ENCODE results near the gene PSAPL1. TPM values are rescaled to one million over a fixed set of nuclear protein-coding genes. Genes with fewer than 3 reads are reported as not detected.

PSAPL1 gene
- total RNA-seq, 1 experiment from 2014 or later, result 0.05 TPM

DNA sequence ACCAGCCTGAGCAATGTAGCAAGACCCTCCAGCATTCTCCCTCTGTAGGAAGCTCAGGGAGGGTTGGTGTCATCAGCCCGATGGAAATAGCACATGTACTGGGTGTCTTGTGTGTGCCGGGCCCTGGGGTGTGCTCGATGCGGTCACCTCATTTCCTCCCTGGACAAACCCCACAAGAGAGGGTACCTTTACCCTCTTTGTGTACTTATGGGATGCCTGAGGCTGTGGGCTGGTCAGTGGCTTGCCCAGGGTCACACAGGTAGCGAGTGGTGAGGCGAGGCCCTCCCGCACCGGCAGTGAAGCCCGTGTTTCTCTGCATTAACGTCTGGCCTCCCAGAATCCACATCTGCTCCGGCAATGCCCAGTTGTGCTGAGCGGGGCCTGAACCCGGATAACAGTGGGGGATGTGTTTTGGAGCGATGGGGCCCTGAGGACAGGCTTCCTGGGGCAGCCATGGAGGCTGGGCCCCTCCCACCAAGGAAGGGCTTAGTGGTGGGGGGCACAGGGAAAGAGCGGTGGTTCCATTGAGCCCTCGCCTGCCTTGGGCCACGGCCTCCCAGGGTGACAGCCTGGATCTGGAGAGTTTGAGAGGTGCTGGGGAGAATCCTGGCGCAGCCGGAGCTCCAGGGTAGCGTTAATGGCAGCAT is 8.1 kb downstream of the PSAPL1 start:
- no peaks in the 10 kb centered on the region for H3K9me3 ChIP-seq (ENCODE audit: control insufficient read depth in 1 of 2, insufficient read depth in 1 of 2, low read depth in 1 of 2, low read length in 2 of 2)
- no peaks in the 10 kb centered on the region for H3K79me2 ChIP-seq (ENCODE audit: insufficient read depth, low read length)
- intact Hi-C loops (cut with micrococcal nuclease), result no loop called here
- H3K4me3 ChIP-seq (replicated peaks in 1 of 2; ENCODE audit: low read depth in 1 of 2, low read length in 2 of 2), result no peak overlapping the region
- ChIA-PET CTCF (no interaction called here), RAD21 (ENCODE audit: low non-redundant PET in 1 of 2, low total read pairs in 2 of 2, uncharacterized antibody in 2 of 2, unreplicated experiment in 2 of 2) (no interaction called here), POLR2A (no interaction called here)
- DNase-seq (ENCODE audit: low read depth, low spot score), result no peak
- no peak overlapping the region for H2AFZ ChIP-seq (ENCODE audit: low read depth, low read length, poor library complexity, severe bottlenecking)
- no peak overlapping the region for H3K9ac ChIP-seq (ENCODE audit: low read length)
- no peaks in the 10 kb centered on the region for H4K20me1 ChIP-seq (ENCODE audit: insufficient read depth)
- no peak for ATAC-seq
- no peaks in the 10 kb centered on the region for H3K9me2 ChIP-seq (ENCODE audit: insufficient read depth)
- BruUV-seq (replicated peaks), result no TSS peak
- no peaks in the 10 kb centered on the region for H3K36me3 ChIP-seq (ENCODE audit: control insufficient read depth in 1 of 2, insufficient read depth in 2 of 2, low read length in 2 of 2)
- H3K27ac ChIP-seq (ENCODE audit: low read depth, low read length), result no peak overlapping the region
- no peak overlapping the region for H3K4me2 ChIP-seq (ENCODE audit: low read length)
- no peaks in the 10 kb centered on the region for H3K27me3 ChIP-seq (ENCODE audit: insufficient read depth, low read length)
- TF ChIP-seq MAX (IDR thresholded peaks at IDR 0.05) (no peak), EGR1 (IDR thresholded peaks at IDR 0.05; ENCODE audit: low read depth) (no peak), CTCF (IDR thresholded peaks at IDR 0.05 in 2 of 3, conservative IDR thresholded peaks at IDR 0.05 in 1 of 3; ENCODE audit: borderline replicate concordance in 1 of 3, insufficient read depth in 1 of 3, low read depth in 2 of 3, low read length in 2 of 3) (no peak)
- H3K4me1 ChIP-seq (ENCODE audit: control insufficient read depth in 1 of 2, insufficient read depth in 2 of 2, low read length in 2 of 2), result peaks cover 20 to 22% of the 10 kb centered on the region in 2 experiments

GRCh38 chr4:7425591-7426468 is 8.9 kb downstream of the PSAPL1 start:
- ATAC-seq, result no peak
- CTCF ChIA-PET, result no interaction called here
- RAD21 ChIA-PET (ENCODE audit: low non-redundant PET in 1 of 2, low total read pairs in 2 of 2, uncharacterized antibody in 2 of 2, unreplicated experiment in 2 of 2), result no interaction called here

More at GRCh38 chr4:7425591-7426468, 8.9 kb downstream of the PSAPL1 start:
- intact Hi-C loops (cut with micrococcal nuclease), result no loop called here
- no peaks in the 10 kb centered on the region for H3K9me2 ChIP-seq (ENCODE audit: insufficient read depth)
- no peaks in the 10 kb centered on the region for H4K20me1 ChIP-seq (ENCODE audit: insufficient read depth)
- no peak for DNase-seq (ENCODE audit: low read depth, low spot score)
- no peak for TF ChIP-seq ZNF274 (IDR thresholded peaks at IDR 0.05; ENCODE audit: low read depth, low read length)
- TF ChIP-seq, protein P1, sequence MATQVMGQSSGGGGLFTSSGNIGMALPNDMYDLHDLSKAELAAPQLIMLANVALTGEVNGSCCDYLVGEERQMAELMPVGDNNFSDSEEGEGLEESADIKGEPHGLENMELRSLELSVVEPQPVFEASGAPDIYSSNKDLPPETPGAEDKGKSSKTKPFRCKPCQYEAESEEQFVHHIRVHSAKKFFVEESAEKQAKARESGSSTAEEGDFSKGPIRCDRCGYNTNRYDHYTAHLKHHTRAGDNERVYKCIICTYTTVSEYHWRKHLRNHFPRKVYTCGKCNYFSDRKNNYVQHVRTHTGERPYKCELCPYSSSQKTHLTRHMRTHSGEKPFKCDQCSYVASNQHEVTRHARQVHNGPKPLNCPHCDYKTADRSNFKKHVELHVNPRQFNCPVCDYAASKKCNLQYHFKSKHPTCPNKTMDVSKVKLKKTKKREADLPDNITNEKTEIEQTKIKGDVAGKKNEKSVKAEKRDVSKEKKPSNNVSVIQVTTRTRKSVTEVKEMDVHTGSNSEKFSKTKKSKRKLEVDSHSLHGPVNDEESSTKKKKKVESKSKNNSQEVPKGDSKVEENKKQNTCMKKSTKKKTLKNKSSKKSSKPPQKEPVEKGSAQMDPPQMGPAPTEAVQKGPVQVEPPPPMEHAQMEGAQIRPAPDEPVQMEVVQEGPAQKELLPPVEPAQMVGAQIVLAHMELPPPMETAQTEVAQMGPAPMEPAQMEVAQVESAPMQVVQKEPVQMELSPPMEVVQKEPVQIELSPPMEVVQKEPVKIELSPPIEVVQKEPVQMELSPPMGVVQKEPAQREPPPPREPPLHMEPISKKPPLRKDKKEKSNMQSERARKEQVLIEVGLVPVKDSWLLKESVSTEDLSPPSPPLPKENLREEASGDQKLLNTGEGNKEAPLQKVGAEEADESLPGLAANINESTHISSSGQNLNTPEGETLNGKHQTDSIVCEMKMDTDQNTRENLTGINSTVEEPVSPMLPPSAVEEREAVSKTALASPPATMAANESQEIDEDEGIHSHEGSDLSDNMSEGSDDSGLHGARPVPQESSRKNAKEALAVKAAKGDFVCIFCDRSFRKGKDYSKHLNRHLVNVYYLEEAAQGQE (IDR thresholded peaks at IDR 0.05; ENCODE audit: low read depth), result no peak
- TF ChIP-seq CBX3 (IDR thresholded peaks at IDR 0.05; ENCODE audit: low read depth), result no peak
- TF ChIP-seq SIN3A (IDR thresholded peaks at IDR 0.05; ENCODE audit: low read depth), result no peak
- no peak for TF ChIP-seq EGR1 (IDR thresholded peaks at IDR 0.05; ENCODE audit: low read depth)
- TF ChIP-seq TCF7L2 (IDR thresholded peaks at IDR 0.05; ENCODE audit: borderline replicate concordance, extremely low read depth, insufficient read depth, insufficient read length), result no peak
- TF ChIP-seq RAD21 (IDR thresholded peaks at IDR 0.05; ENCODE audit: low read depth), result no peak
- TF ChIP-seq YY1 (IDR thresholded peaks at IDR 0.05; ENCODE audit: extremely low read depth, insufficient replicate concordance, low read depth, low read length), result no peak
- no peak overlapping the region for H2AFZ ChIP-seq (ENCODE audit: low read depth, low read length, poor library complexity, severe bottlenecking)
- H3K4me3 ChIP-seq (replicated peaks in 1 of 2; ENCODE audit: low read depth in 1 of 2, low read length in 2 of 2), result no peak overlapping the region
- H3K79me2 ChIP-seq (ENCODE audit: insufficient read depth, low read length), result no peaks in the 10 kb centered on the region
- no peak overlapping the region for H3K9ac ChIP-seq (ENCODE audit: low read length)
- POLR2A ChIA-PET, result no interaction called here
- no peak overlapping the region for H3K27ac ChIP-seq (ENCODE audit: low read depth, low read length)
- H3K27me3 ChIP-seq (ENCODE audit: insufficient read depth, low read length), result no peaks in the 10 kb centered on the region
- no TSS peak for BruUV-seq (replicated peaks)
- no peaks in the 10 kb centered on the region for H3K9me3 ChIP-seq (ENCODE audit: control insufficient read depth in 1 of 2, insufficient read depth in 1 of 2, low read depth in 1 of 2, low read length in 2 of 2)
- H3K4me1 ChIP-seq (ENCODE audit: control insufficient read depth in 1 of 2, insufficient read depth in 2 of 2, low read length in 2 of 2), result peaks cover 14% of the 10 kb centered on the region in 2 experiments
- no peaks in the 10 kb centered on the region for H3K36me3 ChIP-seq (ENCODE audit: control insufficient read depth in 1 of 2, insufficient read depth in 2 of 2, low read length in 2 of 2)
- H3K4me2 ChIP-seq (ENCODE audit: low read length), result no peak overlapping the region
